ENCODE data around the gene ZNF556.

- TF ChIP-seq CTCF (conservative IDR thresholded peaks at IDR 0.05; ENCODE audit: low read length) (no peak), EZH2phosphoT487 (IDR thresholded peaks at IDR 0.05; ENCODE audit: borderline replicate concordance, low read depth, low read length) (no peak)
These were observed 1.6 kb upstream of the ZNF556 start for GRCh38 chr19:2865334-2866100.

Measured in OCI-LY7 (cell line).